Activated CD4-positive, alpha-beta T cell treated with anti-CD3 and anti-CD28 coated beads for 1 hour (primary cell): ENCODE data around the gene CALU.

Experiments
- DNase-seq: peaks from one replicate; pipeline ENCODE4 v3.0.0-alpha.2; 2020

CALU gene

GRCh38 chr7:128739048-128739962 is at the start of gene CALU:
TSS of gene CALU (plus strand) at chr7:128739359. CDS start at chr7:128748584, 9,225 bp downstream.
- peak; percentile 88 for DNase-seq

DNA sequence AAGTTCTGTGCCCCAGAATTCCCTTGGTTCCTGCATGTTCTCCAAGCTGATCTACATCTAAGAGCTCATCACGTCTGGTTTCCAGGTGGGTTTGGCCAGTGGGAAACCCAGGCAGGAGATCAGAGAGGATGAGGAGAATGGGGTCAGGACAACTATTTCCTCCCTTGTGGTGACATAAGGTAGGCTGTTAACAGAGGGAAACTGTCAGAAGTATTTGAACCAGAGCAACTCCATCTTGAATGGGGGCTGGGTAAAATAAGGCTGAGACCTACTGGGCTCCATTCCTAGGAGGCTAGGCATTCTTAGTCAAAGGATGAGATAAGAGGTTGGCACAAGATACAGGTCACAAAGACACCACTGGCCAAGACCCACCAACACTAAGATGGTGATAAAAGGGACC is 47.9 kb upstream of the CALU start:
- no peak for DNase-seq

- DNase-seq: no peak
Observed at GRCh38 chr7:128692623-128693270, 46.4 kb upstream of the CALU start.

- DNase-seq: no peak
Observed at GRCh38 chr7:128693373-128694015, 45.7 kb upstream of the CALU start.

GRCh38 chr7:128694738-128695137 is 44.4 kb upstream of the CALU start:
- DNase-seq: no peak

GRCh38 chr7:128697302-128697905 is 41.8 kb upstream of the CALU start:
- no peak for DNase-seq

DNA sequence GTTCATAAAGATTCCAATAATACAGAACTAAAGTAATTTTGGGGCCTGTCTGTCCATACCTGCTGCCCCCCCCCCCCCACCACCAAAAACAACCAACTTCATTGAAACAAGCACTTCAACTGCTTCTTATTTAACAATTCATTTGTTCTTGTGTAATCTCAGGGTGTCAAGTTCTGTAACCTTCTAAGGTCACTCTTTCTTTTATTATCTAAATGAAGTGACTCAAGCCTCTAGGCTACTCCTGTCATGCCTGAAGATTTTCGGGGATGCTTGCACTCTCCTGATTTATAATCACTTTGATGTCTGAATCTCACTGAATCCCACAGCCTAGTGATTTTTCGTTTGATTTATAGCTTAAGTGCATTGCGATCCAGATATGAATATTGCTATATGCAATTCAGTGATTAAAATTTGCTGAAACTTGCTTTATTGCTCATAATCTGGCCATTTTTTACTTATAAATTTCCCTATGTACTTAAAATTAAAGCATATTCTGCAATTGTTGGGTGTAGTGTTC is 39.9 kb upstream of the CALU start:
- no peak for DNase-seq

DNA sequence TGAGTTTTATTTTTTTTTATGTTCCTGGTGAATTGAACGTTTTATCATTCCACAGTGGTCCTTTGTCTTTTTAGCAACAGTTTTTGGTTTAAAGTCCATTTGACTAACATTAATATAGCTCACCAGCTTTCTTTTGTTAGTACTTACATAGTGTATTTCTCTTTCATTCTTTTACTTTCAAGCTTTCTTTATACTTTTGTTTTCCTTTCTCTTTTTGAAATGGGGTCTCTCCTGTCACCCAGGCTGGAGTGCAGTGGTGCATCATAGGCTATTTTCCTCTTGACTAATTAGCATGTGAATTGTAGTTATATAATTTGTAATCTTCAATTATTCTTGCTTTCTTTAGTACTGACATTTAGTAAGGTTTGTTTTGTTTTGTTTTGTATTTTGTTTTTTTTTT is 39.3 kb upstream of the CALU start:
- DNase-seq: no peak

- no peak for DNase-seq
Observed at GRCh38 chr7:128701062-128701785, 37.9 kb upstream of the CALU start.

GRCh38 chr7:128703609-128704241 is 35.4 kb upstream of the CALU start:
- DNase-seq: no peak

DNA sequence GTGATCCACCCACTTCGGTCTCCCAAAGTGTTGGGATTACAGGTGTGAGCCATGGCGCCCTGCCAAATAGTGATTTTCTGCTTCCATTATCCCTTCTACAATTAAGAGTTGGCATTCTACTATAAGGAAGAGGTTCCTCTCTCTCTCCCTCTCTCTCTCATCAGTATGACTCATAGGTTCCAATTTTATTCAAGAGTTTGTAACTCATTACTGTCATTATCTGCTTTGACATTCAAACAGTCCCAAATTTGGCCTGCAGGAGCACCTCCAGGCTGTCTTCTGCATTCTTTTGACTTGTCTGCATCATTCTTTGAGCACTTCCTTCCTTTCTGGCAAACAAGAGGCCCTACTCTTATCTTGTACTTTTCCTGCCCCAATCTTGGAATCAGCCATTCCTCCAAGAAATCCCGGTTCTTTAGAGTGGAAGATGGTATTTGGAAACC is 33.2 kb upstream of the CALU start:
- no peak for DNase-seq

- DNase-seq: no peak
Observed at GRCh38 chr7:128707752-128708151, 31.4 kb upstream of the CALU start.

GRCh38 chr7:128708235-128708634 is 30.9 kb upstream of the CALU start:
- no peak for DNase-seq

- DNase-seq: no peak
Observed at GRCh38 chr7:128708824-128709223, 30.3 kb upstream of the CALU start.

- DNase-seq: no peak
Observed at GRCh38 chr7:128710481-128710880, 28.7 kb upstream of the CALU start.

DNA sequence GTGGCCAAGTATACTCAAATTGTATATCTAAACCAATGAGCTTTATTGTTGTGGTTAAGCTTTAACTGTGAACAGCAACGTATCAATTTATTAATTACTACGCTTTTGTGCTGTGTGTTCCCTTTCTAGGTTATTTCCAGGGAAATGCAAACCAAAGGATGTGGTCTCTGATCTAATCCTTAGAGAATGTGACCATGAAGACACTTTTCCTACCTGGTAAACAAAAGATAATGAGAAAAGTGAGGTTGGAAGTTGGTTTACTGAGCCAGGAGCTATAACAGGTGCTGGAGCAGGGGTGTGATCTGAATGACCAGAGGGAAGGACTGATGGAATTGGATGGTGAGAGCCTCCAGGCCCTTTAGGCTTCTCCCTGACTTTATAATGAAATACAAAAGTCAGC is 25.4 kb upstream of the CALU start:
- no peak for DNase-seq

GRCh38 chr7:128714701-128715495 is 24.3 kb upstream of the CALU start:
- no peak for DNase-seq

DNA sequence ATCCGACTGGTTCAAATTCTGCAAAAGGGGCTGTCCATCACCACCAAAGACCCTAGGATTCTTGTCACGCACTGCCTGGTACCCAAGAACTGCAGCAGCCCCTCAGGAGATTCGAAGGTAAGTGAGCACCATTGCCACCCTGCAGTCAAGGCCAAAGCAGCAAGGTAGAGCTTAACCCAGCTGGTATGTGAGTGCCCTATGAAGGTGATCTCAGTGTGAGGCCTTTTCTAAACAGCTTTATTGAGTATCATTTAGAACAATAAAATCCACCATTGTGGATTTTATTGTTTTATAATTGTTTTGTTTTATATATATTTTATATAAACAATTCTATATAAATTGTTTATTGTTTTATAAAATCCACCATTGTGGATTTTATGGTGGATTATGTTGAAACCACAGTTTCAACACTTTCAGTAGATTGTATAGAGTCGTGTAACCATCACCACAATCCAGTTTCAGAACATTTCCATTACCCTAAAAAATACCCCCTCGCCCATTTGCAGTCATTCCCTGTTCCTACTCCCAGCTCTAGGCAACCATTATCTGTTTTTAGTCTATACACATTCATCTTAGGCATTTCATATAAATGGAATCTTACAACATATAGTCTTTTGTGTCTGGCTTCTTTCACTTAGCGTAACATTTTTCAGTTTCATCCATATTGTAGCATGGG is 20.1 kb upstream of the CALU start:
- DNase-seq: no peak

DNA sequence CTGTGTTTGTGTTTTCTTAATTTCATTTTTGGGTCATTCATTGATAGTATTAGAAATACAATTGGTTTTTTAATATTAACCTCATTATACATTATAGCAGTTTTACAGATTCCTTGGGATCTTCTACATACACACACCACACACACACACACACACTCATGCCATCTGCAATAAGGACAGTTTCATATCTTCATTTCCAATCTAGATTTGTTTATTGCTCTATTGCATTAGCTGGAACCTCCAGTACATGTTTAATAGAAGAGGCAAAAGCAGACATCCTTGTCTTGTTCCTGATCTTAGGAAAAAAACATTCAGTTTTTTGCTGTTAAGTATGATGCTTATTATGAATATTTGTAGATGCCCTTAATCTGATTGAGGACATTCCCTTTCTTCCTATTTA is 17.8 kb upstream of the CALU start:
- DNase-seq: no peak

DNA sequence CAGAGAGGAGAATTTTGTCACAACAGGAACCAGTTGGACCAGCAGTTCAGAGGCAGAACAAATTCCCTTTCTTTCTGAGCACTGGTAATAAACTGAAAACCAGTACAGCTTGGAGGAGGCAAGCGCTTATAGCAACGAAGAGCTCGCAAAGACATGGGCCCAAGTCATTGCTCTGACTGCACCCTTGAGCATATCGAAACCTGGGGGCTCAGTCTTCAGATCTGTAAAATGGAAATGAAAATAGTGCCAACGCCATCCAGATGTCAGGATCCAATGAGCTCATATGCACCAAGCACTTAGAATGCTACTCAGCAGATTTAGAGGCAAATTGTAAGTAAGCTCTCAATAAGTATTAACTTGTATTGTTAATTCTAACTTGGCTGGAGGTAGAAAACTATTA is 14.4 kb upstream of the CALU start:
- no peak for DNase-seq
